ENCODE measurements around the gene WNT1. TPM values are rescaled to one million over a fixed set of nuclear protein-coding genes. Genes with fewer than 3 reads are reported as not detected.
A peak's percentile ranks its signal among the peaks of the same experiment; 100 is the strongest.

Gene WNT1
- total RNA-seq, 1 experiment from 2014 or later = not detected

DNA sequence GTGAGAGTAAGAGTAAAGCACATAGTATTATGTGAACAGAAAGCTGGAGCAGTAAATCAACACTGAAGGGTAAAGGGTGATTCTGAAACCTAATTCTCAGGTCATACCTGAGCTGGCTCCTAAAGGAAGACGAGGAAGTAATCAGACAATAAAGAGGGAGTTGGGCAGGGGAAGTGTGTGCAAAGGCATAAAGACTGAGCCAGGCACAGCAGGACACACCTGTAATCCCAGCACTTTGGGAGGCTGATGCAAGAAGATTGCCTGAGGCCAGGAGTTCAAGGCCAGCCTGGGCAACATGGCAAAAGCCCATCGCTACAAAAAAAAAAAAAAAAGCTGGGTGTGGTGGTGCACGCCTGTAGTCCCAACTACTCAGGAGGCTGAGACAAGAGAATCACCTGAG, 30.4 kb upstream of the WNT1 start:
- WGBS (ENCODE audit: extremely low coverage, insufficient read length, low lambda C conversion rate) = no CpG with 5 or more reads among the region's 3 CpGs

More for the DNA sequence above, 30.4 kb upstream of the WNT1 start:
- Mint-ChIP-seq H3K9me3 (no peaks in the 10 kb centered on the region), H3K4me3 (no peak overlapping the region), H3K36me3 (ENCODE audit: insufficient read depth in 1 of 3, low read depth in 3 of 3) (peaks cover 1 to 40% (median 23%) of the 10 kb centered on the region in 3 experiments; a peak in 6 of 7 replicates), H3K27ac (peak overlapping the region; percentile 44 to 87 (median 59); a peak in 6 of 7 replicates), H3K27me3 (ENCODE audit: low read depth) (no peaks in the 10 kb centered on the region), H3K4me1 (peaks cover 11 to 13% of the 10 kb centered on the region in 2 experiments)
- Histone ChIP-seq H3K4me2 (ENCODE audit: insufficient read depth, insufficient read length, low read length) (no peak overlapping the region), H2BK12ac (ENCODE audit: insufficient read length, low read depth, low read length) (no peak overlapping the region), H3T11ph (ENCODE audit: low read length) (no peak overlapping the region), H2BK120ac (ENCODE audit: low read depth, low read length, poor library complexity, severe bottlenecking) (no peak overlapping the region), H3K27me3 (ENCODE audit: insufficient read depth, low read length) (no peaks in the 10 kb centered on the region), H3K4me1 (ENCODE audit: insufficient read depth, low read length) (no peaks in the 10 kb centered on the region), H3K79me1 (ENCODE audit: insufficient read depth, low read depth, low read length, poor library complexity, severe bottlenecking) (peaks cover 10% of the 10 kb centered on the region), H3K9me3 (ENCODE audit: control insufficient read depth, low read depth, low read length) (no peaks in the 10 kb centered on the region), H3K23me2 (ENCODE audit: insufficient read length, low read depth, low read length, poor library complexity, severe bottlenecking) (no peaks in the 10 kb centered on the region), H3K79me2 (ENCODE audit: insufficient read depth, low read length) (peaks cover 27% of the 10 kb centered on the region; the same call in 1 of the 2 replicates), H3K27ac (ENCODE audit: insufficient read length, low read depth, low read length) (no peak overlapping the region), H3K14ac (ENCODE audit: insufficient read depth, low read length) (no peak overlapping the region), H2AK5ac (ENCODE audit: insufficient read length, low read length) (no peak overlapping the region), H2BK20ac (ENCODE audit: low read depth, low read length, poor library complexity, severe bottlenecking) (no peak overlapping the region), H4K8ac (replicated peaks; ENCODE audit: insufficient read length, low read depth, low read length) (no peak overlapping the region), H3K4ac (ENCODE audit: low read depth, low read length) (no peak overlapping the region), H3K18ac (ENCODE audit: insufficient read length, low read depth, low read length) (no peak overlapping the region), H2BK5ac (ENCODE audit: insufficient read length, low read length) (no peak overlapping the region), H3K23ac (ENCODE audit: insufficient read length, low read depth, low read length) (no peak overlapping the region), H3K56ac (ENCODE audit: insufficient read length, low read depth, low read length) (no peak overlapping the region), H2AFZ (ENCODE audit: low read length) (no peak overlapping the region), H4K20me1 (ENCODE audit: control insufficient read depth, insufficient read depth, insufficient read length) (no peaks in the 10 kb centered on the region), H2BK15ac (ENCODE audit: low read depth, low read length) (no peak overlapping the region), H3K9ac (ENCODE audit: extremely low read depth, insufficient read length, low read length) (no peak overlapping the region), H4K91ac (ENCODE audit: insufficient read length, low read depth, low read length) (no peak overlapping the region), H4K5ac (ENCODE audit: insufficient read length, low read depth, low read length) (no peak overlapping the region)
- DNase-seq = no peak
- TF ChIP-seq, protein P1, sequence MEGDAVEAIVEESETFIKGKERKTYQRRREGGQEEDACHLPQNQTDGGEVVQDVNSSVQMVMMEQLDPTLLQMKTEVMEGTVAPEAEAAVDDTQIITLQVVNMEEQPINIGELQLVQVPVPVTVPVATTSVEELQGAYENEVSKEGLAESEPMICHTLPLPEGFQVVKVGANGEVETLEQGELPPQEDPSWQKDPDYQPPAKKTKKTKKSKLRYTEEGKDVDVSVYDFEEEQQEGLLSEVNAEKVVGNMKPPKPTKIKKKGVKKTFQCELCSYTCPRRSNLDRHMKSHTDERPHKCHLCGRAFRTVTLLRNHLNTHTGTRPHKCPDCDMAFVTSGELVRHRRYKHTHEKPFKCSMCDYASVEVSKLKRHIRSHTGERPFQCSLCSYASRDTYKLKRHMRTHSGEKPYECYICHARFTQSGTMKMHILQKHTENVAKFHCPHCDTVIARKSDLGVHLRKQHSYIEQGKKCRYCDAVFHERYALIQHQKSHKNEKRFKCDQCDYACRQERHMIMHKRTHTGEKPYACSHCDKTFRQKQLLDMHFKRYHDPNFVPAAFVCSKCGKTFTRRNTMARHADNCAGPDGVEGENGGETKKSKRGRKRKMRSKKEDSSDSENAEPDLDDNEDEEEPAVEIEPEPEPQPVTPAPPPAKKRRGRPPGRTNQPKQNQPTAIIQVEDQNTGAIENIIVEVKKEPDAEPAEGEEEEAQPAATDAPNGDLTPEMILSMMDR (conservative IDR thresholded peaks at IDR 0.05) = no peak

Measured in H9 (cell line).